GM08714 (cell line): ENCODE measurements around the gene ZFYVE26.

ENCODE experiments used
- H3K4me3 ChIP-seq: fragments of 200-500 bp; sonication (Bioruptor generic); 2 replicates; pipeline ENCODE4 v1.5.1; 2014; ENCODE audit warnings: mild to moderate bottlenecking, low read length, inconsistent platforms
- ZNF274 ChIP-seq: IDR thresholded peaks from 2 replicates; pipeline ENCODE4 v1.6.1; 2012; ENCODE audit warnings: mild to moderate bottlenecking, low read depth, low read length

ZFYVE26 gene

GRCh38 chr14:67749341-67750084, 66.9 kb downstream of the ZFYVE26 start:
- no peak for TF ChIP-seq ZNF274
- no peak overlapping the region for H3K4me3 ChIP-seq

- no peak for TF ChIP-seq ZNF274
- H3K4me3 ChIP-seq: no peak overlapping the region
Measured at GRCh38 chr14:67748312-67748711, 68.1 kb downstream of the ZFYVE26 start.

DNA sequence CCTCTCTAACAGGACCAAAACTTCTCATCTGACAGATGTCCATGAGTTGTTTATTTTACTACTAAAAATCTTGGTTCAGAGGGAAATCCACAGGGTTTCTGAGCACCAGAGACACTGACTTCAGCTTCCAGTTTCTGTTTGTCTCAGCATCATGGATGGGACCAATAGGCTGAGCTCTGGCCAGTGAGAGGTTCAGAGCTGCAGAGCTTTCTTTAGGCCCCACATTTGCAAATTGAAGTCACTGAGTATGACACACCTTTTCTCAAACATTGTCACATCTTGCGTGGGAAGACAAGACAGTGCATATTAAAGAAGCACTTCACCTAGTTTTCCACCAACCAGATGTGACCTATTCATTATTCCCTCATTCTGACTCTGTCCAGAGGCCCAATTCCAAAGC, 69.5 kb downstream of the ZFYVE26 start:
- TF ChIP-seq ZNF274: no peak
- H3K4me3 ChIP-seq: no peak overlapping the region

DNA sequence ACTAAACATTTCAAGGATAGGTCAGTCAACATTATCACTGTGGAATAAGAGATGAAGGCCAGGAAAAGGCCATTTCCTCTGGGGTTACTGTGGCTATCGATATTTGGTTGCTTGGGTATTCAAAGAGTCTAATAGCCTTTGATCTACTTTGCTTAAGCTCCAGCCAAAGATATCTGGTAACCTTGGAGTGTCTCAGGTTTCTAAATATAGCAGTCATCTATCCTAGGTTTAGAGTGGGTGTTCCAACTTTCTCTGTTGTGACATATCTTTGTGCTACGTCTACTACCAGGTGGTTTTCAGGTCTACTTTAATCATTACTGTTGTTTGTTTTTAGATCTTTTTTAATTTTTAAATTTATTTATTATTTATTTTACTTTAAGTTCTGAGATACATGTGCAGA, 72.3 kb downstream of the ZFYVE26 start:
- TF ChIP-seq ZNF274: no peak
- no peak overlapping the region for H3K4me3 ChIP-seq

DNA sequence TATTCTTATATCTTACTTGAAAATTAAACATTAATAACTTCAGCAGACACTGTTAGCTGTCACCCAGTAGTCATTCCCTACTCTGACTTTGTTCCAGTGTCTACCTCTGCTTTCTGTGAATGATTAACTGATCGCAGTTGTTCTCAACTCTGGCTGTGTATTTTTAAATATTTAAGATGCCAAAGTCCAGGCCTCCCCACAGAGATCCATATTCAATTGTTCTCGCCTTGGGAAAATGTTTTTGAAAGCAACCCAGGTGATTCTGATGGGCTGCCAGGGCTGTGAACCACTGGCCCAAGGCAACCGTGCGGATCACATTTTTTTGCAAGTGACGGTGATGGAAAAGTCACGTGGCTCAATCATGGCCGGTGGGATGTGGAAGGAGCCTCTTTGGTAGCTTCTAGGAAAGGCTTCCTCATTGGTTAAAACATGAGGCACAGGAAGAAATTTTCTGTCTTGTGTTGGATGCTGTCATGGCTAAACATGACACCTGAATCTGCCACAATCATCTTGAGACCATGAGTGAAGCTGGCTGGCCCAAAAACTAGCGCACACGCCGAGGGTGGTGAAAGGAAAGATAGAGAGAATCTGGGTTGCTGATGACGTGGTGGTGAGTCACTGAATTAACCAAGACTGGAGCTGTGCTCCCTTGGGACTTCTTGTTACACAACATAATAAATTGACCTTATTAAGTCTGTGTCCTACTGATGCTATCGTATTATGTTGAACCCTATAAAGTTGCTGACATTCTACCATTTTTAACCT, 77.5 kb downstream of the ZFYVE26 start:
- H3K4me3 ChIP-seq: no peak overlapping the region
- TF ChIP-seq ZNF274: no peak

DNA sequence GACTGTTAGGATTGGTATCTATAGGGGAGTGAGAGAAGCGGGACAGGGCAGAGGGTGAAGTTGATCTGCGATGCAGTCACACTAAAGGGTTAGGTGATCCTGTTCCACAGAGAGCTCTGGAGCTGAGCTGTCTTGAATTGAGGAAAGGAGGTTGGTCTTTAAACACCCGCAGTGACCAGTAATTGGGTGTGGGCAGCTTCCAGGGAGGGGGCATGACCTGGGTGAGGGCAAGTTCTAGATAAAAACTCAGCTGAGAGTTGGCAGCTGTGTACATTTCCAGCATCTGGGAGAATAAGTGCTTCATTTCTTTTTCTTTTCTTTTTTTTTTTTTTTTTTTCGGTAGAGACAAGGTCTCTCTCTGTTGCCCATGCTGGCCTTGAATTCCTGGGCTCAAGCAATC, 79.6 kb downstream of the ZFYVE26 start:
- TF ChIP-seq ZNF274: no peak
- H3K4me3 ChIP-seq: no peak overlapping the region

GRCh38 chr14:67735336-67736147, 80.8 kb downstream of the ZFYVE26 start:
- TF ChIP-seq ZNF274: no peak
- H3K4me3 ChIP-seq: no peak overlapping the region

DNA sequence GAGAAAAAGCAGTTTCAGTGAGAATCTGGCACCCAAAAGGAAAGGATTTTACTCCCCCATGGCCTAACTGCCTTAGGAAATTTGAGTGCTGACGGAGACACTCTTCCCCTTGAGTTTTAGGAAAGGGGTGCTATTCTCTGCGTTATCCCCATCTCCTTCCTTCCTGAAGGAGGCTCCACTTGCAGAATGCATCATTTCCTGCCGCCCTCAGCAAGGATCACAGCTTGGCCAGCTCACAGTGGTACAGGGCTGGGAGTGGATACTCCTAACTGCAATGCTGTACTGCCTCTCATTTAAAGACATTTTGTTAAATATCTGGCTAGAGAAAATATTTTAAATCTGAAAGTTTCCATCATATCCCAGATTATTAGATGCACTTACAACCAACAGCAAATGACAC, 81.7 kb downstream of the ZFYVE26 start:
- no peak overlapping the region for H3K4me3 ChIP-seq

GRCh38 chr14:67733616-67734015, 82.8 kb downstream of the ZFYVE26 start:
- TF ChIP-seq ZNF274: no peak

More for the DNA sequence above, 81.7 kb downstream of the ZFYVE26 start:
- TF ChIP-seq ZNF274: no peak

DNA sequence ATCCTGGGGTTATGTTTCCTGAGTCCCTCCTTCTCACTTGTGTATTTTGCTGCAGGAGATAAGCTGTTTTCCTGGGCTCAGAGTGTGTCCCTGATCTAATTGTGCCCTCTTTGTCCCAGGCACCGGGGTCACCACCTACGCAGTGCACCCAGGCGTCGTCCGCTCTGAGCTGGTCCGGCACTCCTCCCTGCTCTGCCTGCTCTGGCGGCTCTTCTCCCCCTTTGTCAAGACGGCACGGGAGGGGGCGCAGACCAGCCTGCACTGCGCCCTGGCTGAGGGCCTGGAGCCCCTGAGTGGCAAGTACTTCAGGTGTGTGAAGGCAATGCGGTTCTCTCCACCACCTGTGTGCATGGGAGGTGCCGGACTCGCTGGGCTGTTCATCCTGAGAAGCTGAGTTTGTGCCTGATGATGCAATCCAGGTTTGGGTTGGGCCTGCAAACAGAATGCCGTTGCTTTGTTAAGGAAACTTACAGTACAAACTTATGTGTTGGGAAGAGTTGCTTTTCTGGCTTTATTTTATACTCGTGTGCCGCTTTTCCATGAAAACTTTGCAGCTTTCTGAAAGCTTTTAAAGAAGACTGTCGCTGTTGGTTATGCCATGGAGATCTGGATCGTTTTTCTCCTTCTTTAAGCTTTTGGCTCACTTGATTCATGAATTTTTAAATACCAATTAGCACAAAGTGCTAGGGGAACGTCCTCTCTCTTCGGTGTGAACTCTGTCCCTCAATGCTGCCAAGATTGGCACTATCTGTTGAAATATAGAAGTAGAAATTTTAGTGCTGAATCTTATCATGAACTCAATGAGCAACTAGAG, 87.1 kb downstream of the ZFYVE26 start:
- no peak for TF ChIP-seq ZNF274
- H3K4me3 ChIP-seq: no peak overlapping the region

More at GRCh38 chr14:67733616-67734015, 82.8 kb downstream of the ZFYVE26 start:
- no peak overlapping the region for H3K4me3 ChIP-seq

GRCh38 chr14:67728258-67728657, 88.1 kb downstream of the ZFYVE26 start:
- no peak for TF ChIP-seq ZNF274
- no peak overlapping the region for H3K4me3 ChIP-seq

GRCh38 chr14:67727361-67727760, 89.0 kb downstream of the ZFYVE26 start:
- no peak overlapping the region for H3K4me3 ChIP-seq
- TF ChIP-seq ZNF274: no peak

DNA sequence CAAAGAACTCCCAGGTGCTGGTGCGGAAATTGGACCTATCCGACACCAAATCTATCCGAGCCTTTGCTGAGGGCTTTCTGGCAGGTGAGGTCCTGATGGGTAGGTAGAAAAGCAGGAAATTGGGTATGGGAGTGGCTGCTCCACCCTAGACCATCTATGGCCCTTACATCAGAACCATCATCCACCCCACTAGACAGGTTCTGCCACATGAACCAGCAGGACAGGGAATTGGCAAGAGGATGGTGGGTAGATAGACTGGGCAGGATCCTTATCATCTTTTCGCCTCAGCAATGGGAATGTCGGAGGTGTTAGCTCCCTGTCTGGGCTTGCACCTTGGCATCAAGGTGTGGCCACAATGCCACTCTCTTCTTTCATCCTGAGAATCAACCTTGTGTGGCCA, 91.2 kb downstream of the ZFYVE26 start:
- no peak for TF ChIP-seq ZNF274
- no peak overlapping the region for H3K4me3 ChIP-seq

GRCh38 chr14:67722293-67722692, 94.1 kb downstream of the ZFYVE26 start:
- no peak for TF ChIP-seq ZNF274
- H3K4me3 ChIP-seq: no peak overlapping the region
